Measurements from ENCODE around the gene PRR12. TPM values are rescaled to one million over a fixed set of nuclear protein-coding genes. Genes with fewer than 3 reads are reported as not detected.
A peak's percentile ranks its signal among the peaks of the same experiment; 100 is the strongest.

Gene PRR12
- total and polyA plus RNA-seq, 9 of the 15 experiments (the other 6 are each of a cell fraction or from before 2014, with no cell fraction given), result 0.01 to 21.1 (median 0.98) TPM

GRCh38 chr19:49672131-49672919 is 81.3 kb downstream of the PRR12 start (continued):
- TF ChIP-seq UBTF (IDR thresholded peaks at IDR 0.05; ENCODE audit: borderline replicate concordance in 1 of 2, low read depth in 2 of 2, low read length in 2 of 2) (no peak), SP1 (CRISPR knock-in tag; IDR thresholded peaks at IDR 0.05) (peak; percentile 28; the same call in 1 of the 2 replicates), SOX6 (IDR thresholded peaks at IDR 0.05) (peak; percentile 33; the same call in 1 of the 2 replicates), HDGF (IDR thresholded peaks at IDR 0.05) (peak; percentile 85; the same call in 1 of the 2 replicates), SMC3 (conservative IDR thresholded peaks at IDR 0.05; ENCODE audit: insufficient read depth, low read depth, low read length) (peak; percentile 67), SUPT5H (IDR thresholded peaks at IDR 0.05) (peak; percentile 53; the same call in 1 of the 2 replicates), NONO (IDR thresholded peaks at IDR 0.05; ENCODE audit: low read depth in 2 of 2, low read length in 1 of 2) (0 out of 4 replicates have a peak, but pooled peaks of 1 of the 2 experiments have one; percentile 11), RFX7 (CRISPR knock-in tag; IDR thresholded peaks at IDR 0.05) (no peak), VEZF1 (CRISPR knock-in tag; IDR thresholded peaks at IDR 0.05) (peak; percentile 59), DMBX1 (CRISPR knock-in tag; IDR thresholded peaks at IDR 0.05; ENCODE audit: borderline replicate concordance) (0 out of 2 replicates have a peak, but pooled peaks have one; percentile 27), KDM1A (IDR thresholded peaks at IDR 0.05) (peak in 1 of 2 experiments; percentile 46; a peak in 1 of 4 replicates), PHF21A (IDR thresholded peaks at IDR 0.05; ENCODE audit: borderline replicate concordance, low read depth) (peak; percentile 82; the same call in 1 of the 2 replicates), MEIS2 (IDR thresholded peaks at IDR 0.05; ENCODE audit: partially characterized antibody) (peak; percentile 80), ESRRA (IDR thresholded peaks at IDR 0.05; ENCODE audit: borderline replicate concordance, low read depth) (peak; percentile 53; the same call in 1 of the 2 replicates), ZNF384 (IDR thresholded peaks at IDR 0.05; ENCODE audit: low read depth, low read length) (peak; percentile 29; the same call in 1 of the 2 replicates), HDAC2 (IDR thresholded peaks at IDR 0.05) (peak; percentile 79), MAX (CRISPR knock-in tag; IDR thresholded peaks at IDR 0.05) (0 out of 2 replicates have a peak, but pooled peaks have one; percentile 11), GABPB1 (CRISPR knock-in tag; IDR thresholded peaks at IDR 0.05) (0 out of 2 replicates have a peak, but pooled peaks have one; percentile 56), ZBTB49 (CRISPR knock-in tag; IDR thresholded peaks at IDR 0.05; ENCODE audit: borderline replicate concordance) (no peak)

Data from K562 (cell line).